ENCODE data around the gene NEIL1. TPM values are rescaled to one million over a fixed set of nuclear protein-coding genes. Genes with fewer than 3 reads are reported as not detected.
"Not testable (repeated sequence)": the region's sequence is repeated elsewhere in the genome, so short reads cannot be mapped to it uniquely, and the experiment has no call there.

NEIL1 gene
- total and polyA plus RNA-seq, 2 of the 8 experiments (the other 6 are each of a cell fraction or from before 2014, with no cell fraction given), result 10.4 to 10.9 TPM

DNA sequence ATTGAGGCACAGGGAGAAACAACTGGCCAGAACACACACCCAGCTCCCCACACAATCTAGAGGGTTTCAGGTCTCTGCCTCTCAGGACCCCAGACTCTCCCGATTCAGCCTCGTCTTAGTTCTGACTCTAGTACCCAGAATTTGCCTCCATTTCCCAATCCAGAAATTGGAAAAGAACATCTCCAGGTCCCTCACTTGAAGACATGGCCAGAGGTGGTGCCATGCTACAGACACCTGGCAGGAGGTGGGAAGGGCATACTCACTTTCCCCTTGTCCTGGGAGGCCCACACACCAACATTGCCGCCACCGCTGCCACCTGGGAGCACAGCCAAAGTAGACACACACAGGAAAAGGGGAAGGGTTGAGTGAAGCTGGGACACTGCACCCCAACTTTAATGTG, 44.1 kb upstream of the NEIL1 start:
- H3K9ac ChIP-seq (replicated peaks in 1 of 4; ENCODE audit: extremely low read depth in 1 of 4, low read depth in 3 of 4, low read length in 3 of 4); H2BK15ac ChIP-seq (ENCODE audit: low read length); H4K91ac ChIP-seq (replicated peaks; ENCODE audit: insufficient read length, low read length); H3K56ac ChIP-seq (replicated peaks; ENCODE audit: insufficient read length, low read depth, low read length); H3K23me2 ChIP-seq (ENCODE audit: low read depth, low read length); H2BK20ac ChIP-seq (ENCODE audit: low read length); H4K5ac ChIP-seq (ENCODE audit: insufficient read length, low read depth, low read length); H3K4me2 ChIP-seq (ENCODE audit: insufficient read depth in 1 of 2, low read depth in 2 of 2, low read length in 2 of 2); CTCF ChIA-PET (ENCODE audit: partially characterized antibody); H2BK12ac ChIP-seq (ENCODE audit: low read depth, low read length); H3K4ac ChIP-seq (replicated peaks; ENCODE audit: insufficient read length, low read depth, low read length); H4K20me1 ChIP-seq (replicated peaks in 1 of 2; ENCODE audit: control insufficient read depth in 1 of 2, insufficient read depth in 2 of 2, low read length in 2 of 2); H2BK5ac ChIP-seq (ENCODE audit: low read depth, low read length); H3K36me3 ChIP-seq (ENCODE audit: control insufficient read depth in 2 of 4, insufficient read depth in 4 of 4, low read length in 3 of 4); DNase-seq (ENCODE audit: low read depth in 1 of 2, low spot score in 2 of 2); H3K79me1 ChIP-seq (ENCODE audit: low read depth, low read length); FAIRE-seq; H3K14ac ChIP-seq (ENCODE audit: insufficient read length); H2AK5ac ChIP-seq (ENCODE audit: low read depth, low read length); H3K23ac ChIP-seq (ENCODE audit: insufficient read length); H4K8ac ChIP-seq (ENCODE audit: extremely low read depth, insufficient read depth, low read length); H3K18ac ChIP-seq (ENCODE audit: extremely low read depth, low read length); H3K4me3 ChIP-seq (ENCODE audit: extremely low read depth in 1 of 4, insufficient read depth in 2 of 4, low read depth in 3 of 4, low read length in 4 of 4); POLR2A ChIA-PET (ENCODE audit: partially characterized antibody); H3K4me1 ChIP-seq (replicated peaks in 1 of 4; ENCODE audit: control insufficient read depth in 3 of 4, insufficient read depth in 4 of 4, low read length in 3 of 4); H3K79me2 ChIP-seq (ENCODE audit: control insufficient read depth in 1 of 2, insufficient read depth in 2 of 2, low read length in 2 of 2); H3K9me3 ChIP-seq (ENCODE audit: insufficient read depth in 2 of 2, low read depth in 1 of 2, low read length in 1 of 2); H2BK120ac ChIP-seq (replicated peaks; ENCODE audit: low read depth, low read length); H3K27me3 ChIP-seq (replicated peaks in 1 of 4; ENCODE audit: control insufficient read depth in 3 of 4, extremely low read depth in 1 of 4, insufficient read depth in 3 of 4, low read length in 3 of 4); H3K27ac ChIP-seq (ENCODE audit: low read depth, low read length); H2AFZ ChIP-seq (ENCODE audit: low read length): not testable (repeated sequence)
- 93% methylated on average over 3 of the region's 4 CpGs; no CpG with 5 or more reads in 1 of the 2 experiments for WGBS, 2 experiments (ENCODE audit: extremely low coverage in 1 of 2, insufficient coverage in 1 of 2, insufficient read length in 1 of 2, insufficient replicate concordance in 2 of 2, low coverage in 1 of 2, low lambda C conversion rate in 2 of 2, missing lambda C conversion rate in 1 of 2)
